HepG2 (cell line): Measurements from ENCODE around the gene CYP2W1. TPM values are rescaled to one million over a fixed set of nuclear protein-coding genes. Genes with fewer than 3 reads are reported as not detected.

ENCODE experiments used
- CREBL2 ChIP-seq: sonication (generic); formaldehyde crosslinking; IDR thresholded peaks from 2 replicates; pipeline ENCODE4 v1.8.1; 2023; ENCODE audit warnings: missing genetic modification reagents, mild to moderate bottlenecking, borderline replicate concordance
- CREM ChIP-seq, 2 experiments: sonication (generic) in 1 of 2; formaldehyde crosslinking in 1 of 2; IDR thresholded peaks; 2 replicates each; pipeline versions ENCODE4 v1.4.0 to v1.6.1; 2016 to 2020; ENCODE audit warnings: antibody characterized with exemption in 1 of 2, mild to moderate bottlenecking in 1 of 2, missing genetic modification reagents in 1 of 2
- GABPB1 ChIP-seq: IDR thresholded peaks from 2 replicates; pipeline ENCODE4 v1.6.1; 2016; ENCODE audit warnings: mild to moderate bottlenecking, missing genetic modification reagents, moderate library complexity, missing compliant biosample characterization
- HDAC2 ChIP-seq: sonication (generic); formaldehyde crosslinking; IDR thresholded peaks from 2 replicates; pipeline ENCODE4 v1.4.0; 2020; ENCODE audit warnings: missing genetic modification reagents
- ISL2 ChIP-seq: sonication (generic); formaldehyde crosslinking; IDR thresholded peaks from 2 replicates; pipeline ENCODE4 v1.5.0; 2020; ENCODE audit warnings: missing genetic modification reagents
- ISX ChIP-seq: sonication (generic); formaldehyde crosslinking; conservative IDR thresholded peaks from 2 replicates; pipeline ENCODE4 v1.5.0; 2020; ENCODE audit warnings: missing genetic modification reagents
- KDM5B ChIP-seq: sonication (generic); formaldehyde crosslinking; IDR thresholded peaks from 2 replicates; pipeline ENCODE4 v1.4.0; 2020; ENCODE audit warnings: missing genetic modification reagents, mild to moderate bottlenecking, borderline replicate concordance
- MBNL3 ChIP-seq: fragments of 250-450 bp; sonication (Bioruptor Pico); conservative IDR thresholded peaks from 2 replicates; pipeline ENCODE4 v1.8.0; 2022; ENCODE audit warnings: mild to moderate bottlenecking, inconsistent platforms
- RBAK ChIP-seq: sonication (generic); formaldehyde crosslinking; IDR thresholded peaks from 2 replicates; pipeline ENCODE4 v1.5.1; 2020; ENCODE audit warnings: mild to moderate bottlenecking, missing genetic modification reagents
- TFE3 ChIP-seq: IDR thresholded peaks from 2 replicates; pipeline ENCODE4 v1.6.1; 2016
- TIGD3 ChIP-seq: sonication (generic); formaldehyde crosslinking; IDR thresholded peaks from 2 replicates; pipeline ENCODE4 v1.5.1; 2020; ENCODE audit warnings: mild to moderate bottlenecking, missing genetic modification reagents, borderline replicate concordance
- ZBTB34 ChIP-seq: sonication (generic); formaldehyde crosslinking; IDR thresholded peaks from 2 replicates; pipeline ENCODE4 v1.8.0; 2022; ENCODE audit warnings: mild to moderate bottlenecking, missing genetic modification reagents
- ZC3H4 ChIP-seq: sonication (generic); formaldehyde crosslinking; IDR thresholded peaks from 2 replicates; pipeline ENCODE4 v1.4.0; 2020; ENCODE audit warnings: missing genetic modification reagents, borderline replicate concordance
- ZNF234 ChIP-seq: sonication (generic); formaldehyde crosslinking; conservative IDR thresholded peaks from 2 replicates; pipeline ENCODE4 v1.5.1; 2020; ENCODE audit warnings: mild to moderate bottlenecking, missing genetic modification reagents
- ZNF337 ChIP-seq: sonication (generic); formaldehyde crosslinking; IDR thresholded peaks from 2 replicates; pipeline ENCODE4 v1.5.1; 2020; ENCODE audit warnings: missing genetic modification reagents, low read depth, mild to moderate bottlenecking, borderline replicate concordance
- ZNF678 ChIP-seq: sonication (generic); formaldehyde crosslinking; IDR thresholded peaks from 2 replicates; pipeline ENCODE4 v1.4.0; 2020; ENCODE audit warnings: mild to moderate bottlenecking, missing genetic modification reagents
- ZNF850 ChIP-seq: sonication (generic); formaldehyde crosslinking; conservative IDR thresholded peaks from 2 replicates; pipeline ENCODE4 v1.9.0; 2021; ENCODE audit warnings: mild to moderate bottlenecking, missing genetic modification reagents
- polyA plus RNA-seq, 8 experiments: library from polyadenylated mRNA; depleted of rRNA in 3 of 8; stranded (reverse) in 7 of 8; unstranded in 1 of 8; fragments of >200 nt; fragmentation: Illumina TruSeq in 4 of 8; extraction: Trizol in 4 of 8; gene quantifications; 2 replicates each; pipeline versions ENCODE4 v1.2.1 to v1.2.3, GENCODE V29; 2011 to 2016; ENCODE audit warnings: low read depth in 4 of 8, missing spikeins in 1 of 8, mixed read lengths in 1 of 8; ENCODE audit not compliant: insufficient read depth in 1 of 8
- total RNA-seq, 5 experiments: library from RNA; depleted of rRNA; stranded (reverse); fragments of >200 nt; fragmentation: Illumina TruSeq; extraction: Trizol; gene quantifications; 2 replicates each; pipeline ENCODE4 v1.2.3, GENCODE V29; 2016; ENCODE audit warnings: low read depth in 1 of 5
- TF ChIP-seq, protein P1 (sequence below): sonication (generic); formaldehyde crosslinking; IDR thresholded peaks from 2 replicates; pipeline ENCODE4 v1.4.0; 2020; ENCODE audit warnings: missing genetic modification reagents, mild to moderate bottlenecking, borderline replicate concordance

CYP2W1 gene
- total and polyA plus RNA-seq, 2 of the 13 experiments (the other 11 are each of a cell fraction or from before 2014, with no cell fraction given) = 19.5 to 31.7 TPM

DNA sequence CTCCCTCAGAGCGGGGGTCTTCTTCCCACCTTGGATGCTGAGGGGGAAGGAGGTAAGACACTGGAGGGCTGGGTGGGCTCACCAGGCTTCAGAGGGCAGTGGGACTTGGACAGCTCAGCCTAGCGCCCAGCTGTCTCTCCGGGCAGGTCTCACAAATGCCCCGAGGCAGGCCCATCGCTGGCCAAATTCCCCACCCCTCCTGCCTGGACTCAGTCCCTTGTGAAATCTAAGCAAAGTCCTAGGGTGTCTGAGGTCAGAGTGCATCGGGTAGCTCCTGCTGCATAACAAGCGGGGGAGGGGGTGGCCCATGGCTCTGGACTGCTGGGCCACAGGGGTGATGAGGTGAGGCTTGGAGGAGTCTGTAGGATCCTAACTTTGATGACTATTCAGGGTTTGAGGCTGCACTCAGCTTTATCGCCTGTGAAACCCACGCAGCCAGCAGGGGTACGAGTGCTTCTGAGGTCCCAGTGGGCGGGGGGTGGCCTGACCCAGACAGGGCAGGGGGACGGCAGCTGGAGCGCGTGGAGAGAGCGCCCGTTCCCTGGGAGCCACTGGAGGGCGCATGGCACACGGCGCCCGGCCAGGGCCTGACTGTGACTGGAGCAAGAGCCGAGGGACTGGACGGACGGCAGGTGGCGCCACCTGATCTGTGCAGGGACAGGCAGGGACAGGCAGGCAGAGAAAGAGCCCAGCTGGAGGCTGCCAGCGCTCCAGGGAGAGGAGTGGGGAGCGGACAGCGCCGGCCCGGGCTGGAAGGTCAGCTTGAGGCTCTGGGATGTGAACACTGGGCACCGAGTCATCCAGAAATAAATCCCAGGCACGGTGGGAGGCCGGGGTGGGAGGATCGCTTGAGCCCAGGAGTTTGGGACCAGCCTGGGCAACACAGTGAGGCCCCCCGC is 10.0 kb downstream of the CYP2W1 start (continued):
- TF ChIP-seq TIGD3 (CRISPR knock-in tag) (0 out of 2 replicates have a peak, but pooled peaks have one; percentile 19), ZNF678 (CRISPR knock-in tag) (peak; percentile 92; the same call in 1 of the 2 replicates), GABPB1 (CRISPR knock-in tag) (peak; percentile 78), ISX (CRISPR knock-in tag) (no peak), HDAC2 (CRISPR knock-in tag) (peak; percentile 91), ZNF234 (CRISPR knock-in tag) (peak; percentile 72; the same call in 1 of the 2 replicates), ZNF337 (CRISPR knock-in tag) (0 out of 2 replicates have a peak, but pooled peaks have one; percentile 11), TFE3 (CRISPR knock-in tag) (peak; percentile 39), ISL2 (0 out of 2 replicates have a peak, but pooled peaks have one; percentile 52), KDM5B (CRISPR knock-in tag) (peak; percentile 71), ZC3H4 (CRISPR knock-in tag) (0 out of 2 replicates have a peak, but pooled peaks have one; percentile 60), CREM (IDR thresholded peaks at IDR 0.05) (peak; percentile 38; the same call in 1 of the 2 replicates), CREM (CRISPR knock-in tag; IDR thresholded peaks at IDR 0.05) (no peak), ZNF850 (CRISPR knock-in tag) (no peak), MBNL3 (CRISPR knock-in tag) (no peak), CREBL2 (CRISPR knock-in tag) (peak; percentile 22; the same call in 1 of the 2 replicates), RBAK (peak; percentile 100), ZBTB34 (CRISPR knock-in tag) (no peak; the same call in 1 of the 2 replicates)
- TF ChIP-seq, protein P1, sequence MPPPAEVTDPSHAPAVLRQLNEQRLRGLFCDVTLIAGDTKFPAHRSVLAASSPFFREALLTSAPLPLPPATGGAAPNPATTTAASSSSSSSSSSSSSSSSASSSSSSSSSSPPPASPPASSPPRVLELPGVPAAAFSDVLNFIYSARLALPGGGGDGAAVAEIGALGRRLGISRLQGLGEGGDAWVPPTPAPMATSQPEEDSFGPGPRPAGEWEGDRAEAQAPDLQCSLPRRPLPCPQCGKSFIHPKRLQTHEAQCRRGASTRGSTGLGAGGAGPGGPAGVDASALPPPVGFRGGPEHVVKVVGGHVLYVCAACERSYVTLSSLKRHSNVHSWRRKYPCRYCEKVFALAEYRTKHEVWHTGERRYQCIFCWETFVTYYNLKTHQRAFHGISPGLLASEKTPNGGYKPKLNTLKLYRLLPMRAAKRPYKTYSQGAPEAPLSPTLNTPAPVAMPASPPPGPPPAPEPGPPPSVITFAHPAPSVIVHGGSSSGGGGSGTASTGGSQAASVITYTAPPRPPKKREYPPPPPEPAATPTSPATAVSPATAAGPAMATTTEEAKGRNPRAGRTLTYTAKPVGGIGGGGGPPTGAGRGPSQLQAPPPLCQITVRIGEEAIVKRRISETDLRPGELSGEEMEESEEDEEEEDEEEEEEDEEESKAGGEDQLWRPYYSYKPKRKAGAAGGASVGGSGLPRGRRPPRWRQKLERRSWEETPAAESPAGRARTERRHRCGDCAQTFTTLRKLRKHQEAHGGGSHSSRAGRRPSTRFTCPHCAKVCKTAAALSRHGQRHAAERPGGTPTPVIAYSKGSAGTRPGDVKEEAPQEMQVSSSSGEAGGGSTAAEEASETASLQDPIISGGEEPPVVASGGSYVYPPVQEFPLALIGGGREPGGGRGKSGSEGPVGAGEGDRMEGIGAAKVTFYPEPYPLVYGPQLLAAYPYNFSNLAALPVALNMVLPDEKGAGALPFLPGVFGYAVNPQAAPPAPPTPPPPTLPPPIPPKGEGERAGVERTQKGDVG = peak; percentile 90
